ENCODE data around the gene MFSD6. TPM values are rescaled to one million over a fixed set of nuclear protein-coding genes. Genes with fewer than 3 reads are reported as not detected.

The MFSD6 gene
- total and polyA plus RNA-seq, 11 donors, result 11.8 to 75.0 (median 18.9) TPM

DNA sequence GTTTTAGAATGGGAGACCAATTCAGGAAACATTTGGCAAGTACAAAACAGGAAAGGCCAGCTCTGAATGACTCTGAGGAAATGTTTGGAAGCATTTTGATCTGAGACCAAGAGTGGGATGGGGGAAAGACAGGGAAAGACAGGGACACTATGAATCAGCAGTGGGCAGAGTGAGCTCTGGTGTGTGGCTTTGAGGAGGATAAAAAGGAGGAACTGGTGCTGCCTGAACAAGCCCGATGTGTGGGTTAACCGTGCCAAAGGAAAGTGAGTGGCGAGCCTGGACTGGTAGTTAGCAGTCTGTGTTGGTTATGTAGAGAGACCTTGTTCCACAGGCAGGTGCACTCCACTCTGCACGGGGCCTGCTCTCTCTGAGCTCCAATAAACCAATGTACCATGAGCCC, 5.3 kb downstream of the MFSD6 start:
- no peak for TF ChIP-seq POLR2A (IDR thresholded peaks at IDR 0.05)
- TF ChIP-seq, protein P1, sequence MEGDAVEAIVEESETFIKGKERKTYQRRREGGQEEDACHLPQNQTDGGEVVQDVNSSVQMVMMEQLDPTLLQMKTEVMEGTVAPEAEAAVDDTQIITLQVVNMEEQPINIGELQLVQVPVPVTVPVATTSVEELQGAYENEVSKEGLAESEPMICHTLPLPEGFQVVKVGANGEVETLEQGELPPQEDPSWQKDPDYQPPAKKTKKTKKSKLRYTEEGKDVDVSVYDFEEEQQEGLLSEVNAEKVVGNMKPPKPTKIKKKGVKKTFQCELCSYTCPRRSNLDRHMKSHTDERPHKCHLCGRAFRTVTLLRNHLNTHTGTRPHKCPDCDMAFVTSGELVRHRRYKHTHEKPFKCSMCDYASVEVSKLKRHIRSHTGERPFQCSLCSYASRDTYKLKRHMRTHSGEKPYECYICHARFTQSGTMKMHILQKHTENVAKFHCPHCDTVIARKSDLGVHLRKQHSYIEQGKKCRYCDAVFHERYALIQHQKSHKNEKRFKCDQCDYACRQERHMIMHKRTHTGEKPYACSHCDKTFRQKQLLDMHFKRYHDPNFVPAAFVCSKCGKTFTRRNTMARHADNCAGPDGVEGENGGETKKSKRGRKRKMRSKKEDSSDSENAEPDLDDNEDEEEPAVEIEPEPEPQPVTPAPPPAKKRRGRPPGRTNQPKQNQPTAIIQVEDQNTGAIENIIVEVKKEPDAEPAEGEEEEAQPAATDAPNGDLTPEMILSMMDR (IDR thresholded peaks at IDR 0.05), result no peak
- no peak overlapping the region for H3K4me3 ChIP-seq
- peak overlapping the region in 2 of 12 donors; percentile 11 to 21 for H3K27ac ChIP-seq
- H3K4me1 ChIP-seq, result peaks cover 0 to 56% (median 23%) of the 10 kb centered on the region in 12 donors
- no peaks in the 10 kb centered on the region for H3K36me3 ChIP-seq
- intact Hi-C loops (cut with DNase I), result loop anchor here in 1 of 10 donors (10.0 kb wide), 1 partner anchor 51 kb away; no protein-coding TSS in a partner anchor
- ATAC-seq (peak in 2 of 4 donors; percentile 35 to 41), DNase-seq (no peak)
- no peaks in the 10 kb centered on the region for H3K9me3 ChIP-seq
- H3K27me3 ChIP-seq, result no peaks in the 10 kb centered on the region
- 64 to 72% (median 68%) methylated on average over 4 of the region's 4 CpGs for WGBS, 4 donors

DNA sequence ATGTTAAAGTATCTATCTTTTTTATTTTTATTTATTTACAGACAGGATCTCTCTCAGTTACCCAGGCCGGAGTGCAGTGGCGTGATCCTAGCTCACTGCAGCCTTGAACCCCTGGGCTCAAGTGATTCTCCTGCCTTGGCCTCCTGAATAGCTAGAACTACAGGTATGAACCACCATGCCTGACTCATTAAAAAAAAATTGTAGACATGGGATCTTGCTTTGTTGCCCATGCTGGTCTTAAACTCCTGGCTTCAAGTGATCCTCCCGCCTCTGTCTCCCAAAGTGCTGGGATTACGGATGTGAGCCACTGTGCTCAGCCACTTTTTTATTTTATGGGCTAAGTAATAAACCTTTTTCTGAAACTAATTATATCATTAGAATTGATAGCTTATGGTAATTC, 7.1 kb downstream of the MFSD6 start:
- ATAC-seq, result no peak
- no peak for DNase-seq
- TF ChIP-seq, protein P1 (IDR thresholded peaks at IDR 0.05), result no peak
- no peak for TF ChIP-seq POLR2A (IDR thresholded peaks at IDR 0.05)
- Histone ChIP-seq H3K4me1 (peaks cover 0 to 43% (median 12%) of the 10 kb centered on the region in 12 donors), H3K36me3 (no peaks in the 10 kb centered on the region), H3K27me3 (no peaks in the 10 kb centered on the region), H3K9me3 (no peaks in the 10 kb centered on the region), H3K4me3 (no peak overlapping the region), H3K27ac (peak overlapping the region in 7 of 12 donors; percentile 0 to 59 (median 39))
- 91 to 98% (median 94%) methylated on average over 4 of the region's 4 CpGs for WGBS, 4 donors
- intact Hi-C loops (cut with DNase I), result loop anchor here in 1 of 10 donors (10.0 kb wide), 1 partner anchor 50 kb away; no protein-coding TSS in a partner anchor

DNA sequence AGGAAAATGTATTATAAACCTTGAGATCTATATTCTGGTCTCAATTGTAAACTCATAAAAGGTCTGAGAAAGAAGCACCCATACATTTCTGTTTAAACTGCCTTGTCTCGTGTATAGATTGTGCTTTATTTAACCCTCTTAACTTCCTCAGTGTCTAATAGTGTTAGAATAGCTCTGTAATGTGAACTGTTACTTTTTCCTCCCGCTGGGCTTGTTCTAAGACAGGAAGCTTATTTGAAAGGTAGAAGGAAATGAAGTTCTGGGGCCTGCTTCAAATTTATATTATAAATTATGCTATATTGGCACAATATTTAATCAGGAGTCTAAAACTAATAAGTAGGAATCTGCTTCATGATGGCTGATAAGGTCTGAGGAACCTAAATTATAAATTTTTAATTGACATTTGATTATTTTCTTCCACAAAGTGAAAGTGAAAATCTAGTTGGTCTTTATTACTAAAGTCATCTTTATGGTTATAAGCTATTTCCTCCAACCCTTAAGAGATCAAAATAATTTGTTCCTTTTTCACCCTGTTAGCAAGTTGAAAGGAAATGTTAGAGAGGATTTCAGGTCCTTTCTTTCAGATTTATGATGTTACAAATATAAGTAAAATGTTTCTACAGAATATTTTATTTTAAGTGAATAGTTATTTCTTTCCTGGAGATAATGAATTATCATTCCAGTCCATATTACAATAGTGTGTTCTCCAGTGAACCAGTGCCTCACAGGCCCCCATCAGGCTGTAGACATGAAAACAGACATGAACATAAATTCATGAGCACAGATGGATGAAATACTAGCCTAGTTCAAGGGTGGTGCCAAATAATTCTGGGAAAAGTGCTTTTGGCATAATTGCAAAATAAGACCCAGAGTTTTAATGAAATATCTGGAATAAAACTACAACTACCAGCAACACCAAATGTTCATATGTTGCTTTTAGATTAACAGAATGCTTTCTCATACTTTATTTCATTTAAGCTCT, 7.9 kb downstream of the MFSD6 start:
- H3K4me1 ChIP-seq, result peaks cover 0 to 39% (median 12%) of the 10 kb centered on the region in 12 donors
- ATAC-seq (no peak), DNase-seq (no peak)
- 53 to 63% (median 61%) methylated on average over 2 of the region's 2 CpGs for WGBS, 4 donors
- no peaks in the 10 kb centered on the region for H3K27me3 ChIP-seq
- H3K36me3 ChIP-seq, result no peaks in the 10 kb centered on the region
- no peaks in the 10 kb centered on the region for H3K9me3 ChIP-seq
- intact Hi-C loops (cut with DNase I), result loop anchor here in 1 of 10 donors (10.0 kb wide), 1 partner anchor 49 kb away; no protein-coding TSS in a partner anchor
- peak overlapping the region in 10 of 12 donors; percentile 0 to 59 (median 26) for H3K27ac ChIP-seq
- TF ChIP-seq, protein P1 (IDR thresholded peaks at IDR 0.05), result no peak
- no peak for TF ChIP-seq POLR2A (IDR thresholded peaks at IDR 0.05)
- H3K4me3 ChIP-seq, result no peak overlapping the region
